SU-DHL-6 (cell line): Measurements from ENCODE around the gene PCDHGC4.

ENCODE experiments used
- EZH2phosphoT487 ChIP-seq: fragments of 200-600 bp; sonication (generic), shearing (Covaris generic); conservative IDR thresholded peaks from 2 replicates; pipeline ENCODE4 v1.6.1; 2018; ENCODE audit warnings: mild to moderate bottlenecking, antibody characterized with exemption, low read length, moderate library complexity, mixed read lengths
- TF ChIP-seq, protein P1 (sequence below): fragments of 200-600 bp; sonication (generic); IDR thresholded peaks from one replicate; pipeline ENCODE4 v1.5.1; 2017; ENCODE audit warnings: antibody characterized with exemption, mild to moderate bottlenecking, low read length, moderate library complexity; ENCODE audit not compliant: insufficient read depth, poor library complexity, severe bottlenecking

DNA sequence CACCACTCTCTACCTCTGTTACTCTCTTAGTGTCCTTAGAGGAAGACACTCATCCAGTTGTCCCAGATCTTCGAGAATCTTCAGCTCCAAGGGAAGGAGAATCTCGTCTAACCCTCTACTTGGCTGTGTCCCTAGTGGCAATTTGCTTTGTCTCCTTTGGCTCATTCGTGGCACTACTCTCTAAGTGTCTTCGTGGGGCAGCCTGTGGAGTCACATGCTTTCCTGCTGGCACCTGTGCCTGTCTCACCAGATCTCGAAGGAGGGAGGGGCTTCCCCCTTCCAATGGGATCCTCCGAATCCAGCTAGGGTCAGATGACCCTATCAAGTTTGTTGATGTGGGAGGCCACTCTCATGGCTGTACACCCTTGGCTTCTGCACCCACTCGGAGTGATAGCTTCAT lies 2.3 kb downstream of the PCDHGC4 start:
- TF ChIP-seq, protein P1, sequence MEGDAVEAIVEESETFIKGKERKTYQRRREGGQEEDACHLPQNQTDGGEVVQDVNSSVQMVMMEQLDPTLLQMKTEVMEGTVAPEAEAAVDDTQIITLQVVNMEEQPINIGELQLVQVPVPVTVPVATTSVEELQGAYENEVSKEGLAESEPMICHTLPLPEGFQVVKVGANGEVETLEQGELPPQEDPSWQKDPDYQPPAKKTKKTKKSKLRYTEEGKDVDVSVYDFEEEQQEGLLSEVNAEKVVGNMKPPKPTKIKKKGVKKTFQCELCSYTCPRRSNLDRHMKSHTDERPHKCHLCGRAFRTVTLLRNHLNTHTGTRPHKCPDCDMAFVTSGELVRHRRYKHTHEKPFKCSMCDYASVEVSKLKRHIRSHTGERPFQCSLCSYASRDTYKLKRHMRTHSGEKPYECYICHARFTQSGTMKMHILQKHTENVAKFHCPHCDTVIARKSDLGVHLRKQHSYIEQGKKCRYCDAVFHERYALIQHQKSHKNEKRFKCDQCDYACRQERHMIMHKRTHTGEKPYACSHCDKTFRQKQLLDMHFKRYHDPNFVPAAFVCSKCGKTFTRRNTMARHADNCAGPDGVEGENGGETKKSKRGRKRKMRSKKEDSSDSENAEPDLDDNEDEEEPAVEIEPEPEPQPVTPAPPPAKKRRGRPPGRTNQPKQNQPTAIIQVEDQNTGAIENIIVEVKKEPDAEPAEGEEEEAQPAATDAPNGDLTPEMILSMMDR, result no peak
- no peak for TF ChIP-seq EZH2phosphoT487
